Measurements from ENCODE around the gene SETD2.
"Not testable (repeated sequence)": the region's sequence is repeated elsewhere in the genome, so short reads cannot be mapped to it uniquely, and the experiment has no call there.

The SETD2 gene

DNA sequence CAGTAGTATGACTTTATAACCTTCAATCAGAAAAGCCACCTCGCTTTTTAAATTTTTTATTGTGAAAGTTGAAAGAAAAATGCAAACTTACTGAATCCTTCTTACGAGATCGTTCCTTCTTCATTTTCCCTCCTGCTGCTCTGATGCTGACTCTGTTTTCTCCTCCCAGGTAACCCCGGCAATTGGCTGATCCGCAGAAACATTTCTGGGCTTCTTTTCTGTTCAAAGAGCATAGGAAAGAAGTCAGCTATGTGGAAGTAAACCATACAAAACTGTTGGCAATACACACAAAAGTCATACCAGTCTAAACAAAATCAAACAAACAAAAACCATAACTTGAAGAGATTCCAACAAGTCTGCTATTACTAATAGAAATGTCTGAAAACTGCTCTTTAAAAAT lies 66.0 kb downstream of the SETD2 start:
- no peak for DNase-seq (ENCODE audit: low read depth)

DNA sequence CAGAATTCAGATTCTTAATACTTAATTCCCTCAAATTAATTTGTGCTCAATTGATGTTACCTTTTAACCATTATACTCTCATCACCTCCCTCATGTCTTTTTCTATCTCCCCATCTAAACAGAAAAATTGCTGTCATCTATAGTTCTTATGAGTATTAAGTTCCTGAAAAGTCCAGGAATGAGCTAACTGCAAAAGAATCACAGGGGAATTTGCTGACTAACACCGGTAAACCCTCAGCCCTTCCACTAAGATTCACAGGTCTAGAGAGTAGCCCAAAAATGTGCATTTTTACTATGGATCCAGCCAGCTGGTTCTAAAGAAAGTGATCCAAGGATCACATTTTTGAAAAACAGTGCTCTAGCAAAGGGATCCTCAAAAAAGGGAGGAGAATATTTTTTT lies 67.0 kb downstream of the SETD2 start:
- no peak for DNase-seq (ENCODE audit: low read depth)

DNA sequence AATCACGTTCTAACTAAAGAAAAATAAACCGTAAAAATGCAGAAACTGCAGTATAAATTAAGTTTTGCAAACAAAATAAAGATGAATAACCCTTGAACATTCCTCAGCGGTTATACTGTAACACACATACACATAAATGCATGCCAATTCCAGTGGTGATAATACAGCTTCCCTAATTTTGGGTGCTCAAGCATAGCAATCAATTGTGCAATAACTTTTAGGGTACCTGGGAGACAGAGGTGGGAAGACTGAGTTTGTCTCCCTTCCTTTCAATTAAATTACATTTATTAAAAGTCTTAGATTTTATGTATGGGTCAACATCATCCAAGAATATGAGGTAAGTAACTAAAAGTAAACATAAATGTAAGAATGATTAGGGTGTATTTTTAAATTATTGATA lies 71.8 kb downstream of the SETD2 start:
- no peak for DNase-seq (ENCODE audit: low read depth)

DNA sequence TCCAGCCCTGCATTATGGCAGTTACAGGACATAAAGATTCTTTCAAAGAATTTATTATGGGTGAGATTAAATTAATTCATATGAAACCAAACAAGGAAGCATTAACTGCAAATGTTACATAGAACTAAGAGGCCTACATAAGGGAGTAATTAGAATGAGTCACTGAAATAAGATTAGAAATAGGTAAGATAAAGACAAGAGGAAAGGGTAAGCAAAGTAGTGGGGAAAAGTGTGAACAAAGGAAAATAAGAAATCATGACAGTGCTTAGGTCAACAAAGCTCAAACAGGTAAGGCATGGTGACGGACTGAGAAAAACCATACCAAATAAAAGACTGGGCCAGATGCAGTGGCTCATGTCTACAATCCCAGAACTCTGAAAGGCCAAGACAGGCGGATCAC lies 74.3 kb downstream of the SETD2 start:
- no peak for DNase-seq (ENCODE audit: low read depth)

DNA sequence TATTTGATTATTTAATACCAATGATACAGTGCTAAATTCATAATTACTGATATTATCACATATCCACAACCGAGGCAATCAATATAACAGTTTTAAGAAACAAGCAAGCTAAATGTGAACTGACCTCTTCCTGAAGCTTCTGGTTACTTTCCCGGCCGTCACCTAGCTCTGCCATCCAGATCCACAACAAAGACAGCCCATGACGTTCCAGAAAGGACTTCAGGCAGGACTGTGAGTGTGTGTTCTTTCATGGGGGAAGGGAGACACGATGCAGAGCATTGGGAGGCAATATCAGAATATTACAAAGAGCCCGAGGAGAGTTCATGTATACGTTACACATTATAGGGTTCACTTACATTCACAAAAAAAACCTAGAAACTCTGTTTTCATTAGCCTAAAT lies 77.8 kb downstream of the SETD2 start:
- no peak for DNase-seq (ENCODE audit: low read depth)

DNA sequence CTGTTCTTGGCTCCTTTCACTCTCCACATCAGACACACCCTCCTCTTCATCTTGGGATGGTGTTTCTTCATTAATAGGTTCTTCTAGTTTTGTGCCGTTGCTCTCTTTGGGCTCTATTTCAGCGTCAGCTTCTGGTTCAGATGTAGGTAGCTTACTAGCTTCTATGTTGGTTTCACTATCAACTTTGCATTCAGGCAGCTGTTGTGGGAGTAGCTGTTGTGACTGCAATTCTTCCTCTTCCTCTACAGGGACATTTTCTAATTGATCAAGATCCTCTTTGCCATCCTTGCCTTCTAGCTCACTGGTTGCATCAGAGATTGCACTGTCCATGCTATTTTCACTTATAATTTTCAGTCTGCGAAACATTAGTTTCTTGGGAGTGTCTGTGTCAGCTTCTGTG lies 80.1 kb downstream of the SETD2 start:
- DNase-seq (ENCODE audit: low read depth), result no peak

DNA sequence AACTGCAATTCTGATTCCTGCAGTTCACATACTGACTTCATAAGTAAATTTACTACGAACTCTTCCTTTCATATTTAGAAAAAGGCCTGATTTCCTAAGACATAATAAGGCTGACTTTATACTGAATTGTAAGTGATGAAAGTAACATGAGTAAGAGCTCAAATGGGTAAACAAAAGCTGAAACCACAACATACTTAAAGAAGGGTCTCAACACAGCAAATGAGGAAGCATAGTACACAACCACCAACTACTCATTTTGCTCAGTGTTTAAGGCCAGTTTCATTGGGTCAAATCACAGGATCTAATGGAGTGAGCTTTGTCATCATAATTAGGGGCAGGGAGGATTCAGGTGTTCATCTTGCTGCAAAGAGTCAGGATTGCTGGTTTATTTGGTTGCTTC lies 81.4 kb downstream of the SETD2 start:
- no peak for DNase-seq (ENCODE audit: low read depth)

DNA sequence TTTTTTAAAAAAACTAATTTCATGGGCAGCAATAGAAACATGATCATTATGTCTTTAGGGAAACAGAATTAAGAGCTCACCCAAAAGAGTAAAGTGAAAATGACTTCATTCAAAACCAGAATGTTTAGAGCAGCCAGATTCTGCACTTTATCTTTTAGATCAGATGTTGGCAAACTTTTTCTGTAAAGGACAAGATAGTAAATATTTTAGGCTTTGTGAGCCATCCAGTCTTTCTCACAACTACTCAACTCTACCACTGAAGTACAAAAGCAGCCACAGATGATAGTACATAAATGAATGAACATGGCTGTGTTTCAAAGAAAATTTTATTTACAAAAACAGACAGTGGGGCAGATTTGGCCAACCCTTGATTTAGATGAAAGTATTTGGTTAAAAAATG lies 84.5 kb downstream of the SETD2 start:
- DNase-seq (ENCODE audit: low read depth), result no peak

DNA sequence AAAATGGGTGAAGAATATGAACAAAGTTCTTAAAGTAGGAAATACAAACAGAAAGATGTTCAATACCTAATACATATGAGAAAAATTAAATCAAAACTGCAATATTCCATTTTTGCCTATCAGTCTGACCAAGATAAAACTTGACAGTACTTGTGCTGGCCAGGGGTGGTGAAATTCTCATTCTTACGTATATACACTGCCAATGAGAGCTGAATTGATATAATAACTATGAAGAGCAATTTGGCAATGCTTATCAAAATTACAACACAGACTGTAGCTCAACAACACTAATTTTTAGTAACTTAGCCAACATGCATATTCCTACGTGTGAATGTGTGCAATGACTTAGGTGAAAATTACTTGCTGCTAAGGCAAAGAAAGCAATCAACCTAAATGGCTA lies 90.2 kb downstream of the SETD2 start:
- no peak for DNase-seq (ENCODE audit: low read depth)

DNA sequence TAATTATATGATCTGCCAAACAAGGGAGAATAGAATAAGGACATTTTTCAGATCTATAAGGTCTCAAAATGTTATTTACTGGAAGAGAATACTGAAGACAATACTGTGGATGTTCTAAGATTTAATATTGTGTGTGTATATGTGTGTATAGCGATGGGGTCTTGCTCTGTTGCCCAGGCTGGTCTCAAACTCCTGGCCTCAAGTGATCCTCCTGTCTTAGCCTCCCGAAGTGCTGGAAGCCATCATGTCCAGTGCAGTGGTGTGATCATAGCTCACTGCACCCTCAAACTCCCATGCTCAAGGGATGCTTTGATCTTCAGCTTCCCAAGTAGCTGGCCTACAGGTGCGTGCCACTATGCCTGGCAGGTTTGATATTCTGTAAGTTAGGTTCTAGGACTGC lies 93.1 kb downstream of the SETD2 start:
- DNase-seq (ENCODE audit: low read depth), result no peak

DNA sequence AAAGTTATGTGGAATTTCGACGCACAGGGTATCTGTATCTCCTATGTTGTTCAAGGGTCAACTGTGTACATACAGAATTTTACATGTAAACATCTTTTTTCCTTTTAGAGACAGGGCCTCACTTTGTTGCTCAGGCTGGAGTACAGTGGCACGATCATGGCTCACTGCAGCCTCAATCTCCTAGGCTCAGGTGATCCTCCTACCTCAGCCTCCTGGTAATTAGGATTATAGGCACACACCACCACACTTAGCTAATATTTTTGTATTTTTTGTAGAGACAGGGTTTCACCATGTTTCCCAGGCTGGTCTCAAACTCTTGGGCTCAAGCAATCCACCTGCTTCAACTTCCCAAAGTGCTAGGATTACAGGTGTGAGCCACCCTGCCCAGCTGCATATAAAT lies 97.7 kb downstream of the SETD2 start:
- not testable (repeated sequence) for DNase-seq (ENCODE audit: low read depth)

DNA sequence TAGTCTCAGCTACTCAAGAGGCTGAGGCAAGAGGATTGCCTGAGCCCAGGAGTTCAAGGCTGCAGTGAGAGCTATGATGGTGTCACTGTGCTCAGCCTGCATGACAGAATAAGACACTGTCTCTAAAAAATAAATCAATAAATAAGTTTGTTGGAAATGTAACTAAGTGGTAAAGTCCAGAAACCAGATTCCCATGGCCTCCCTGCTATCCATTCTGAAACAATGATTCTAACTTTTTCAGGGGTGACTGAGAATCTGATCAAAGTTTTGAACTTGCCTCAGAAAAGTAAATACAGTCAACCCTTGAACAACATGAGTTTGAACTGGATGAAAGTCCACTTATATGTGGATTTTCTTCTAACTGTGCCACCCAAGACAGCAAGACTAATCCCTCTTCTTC lies 98.2 kb downstream of the SETD2 start:
- no peak for DNase-seq (ENCODE audit: low read depth)

DNA sequence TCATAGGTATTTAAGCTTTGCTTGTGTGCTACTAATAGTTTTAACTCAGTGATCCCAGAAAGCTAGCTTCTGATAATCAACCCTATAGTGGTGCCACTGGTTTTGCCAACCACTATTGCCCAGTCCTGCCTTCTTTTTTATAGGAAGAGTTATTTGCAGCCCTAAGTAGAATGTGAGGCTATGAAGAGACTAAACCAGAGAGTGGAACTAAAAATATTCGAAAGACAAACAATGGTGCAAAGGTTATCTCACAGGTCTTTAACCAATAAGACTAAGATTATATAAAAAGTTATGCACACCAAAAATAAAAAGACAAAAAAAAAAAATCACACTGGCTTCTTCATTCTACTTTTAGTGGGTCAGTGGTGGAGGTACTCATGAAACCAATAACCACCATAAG lies 98.9 kb downstream of the SETD2 start:
- DNase-seq (ENCODE audit: low read depth), result no peak

DNA sequence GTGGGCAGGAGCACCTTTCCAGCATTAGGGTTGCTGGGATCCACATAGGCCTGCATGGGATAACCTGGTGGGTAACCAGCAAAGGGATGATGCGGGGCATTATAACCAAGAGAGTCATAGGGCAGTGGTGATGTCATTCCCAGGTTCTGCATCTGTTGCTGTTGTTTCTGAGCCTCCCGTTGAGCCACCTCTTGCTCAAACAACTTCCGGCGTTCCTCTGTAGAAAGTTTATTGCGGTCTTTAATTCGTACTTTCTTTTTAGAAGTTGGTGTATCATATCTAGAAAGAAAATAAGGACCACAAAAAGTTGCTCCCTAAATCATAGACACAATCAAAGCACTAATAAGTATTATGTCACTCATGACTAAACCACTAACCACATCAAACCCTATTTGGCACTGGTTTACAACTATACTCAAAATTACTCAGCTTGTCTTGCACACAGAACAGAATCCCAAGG lies 106.7 kb downstream of the SETD2 start:
- DNase-seq (ENCODE audit: low read depth), result peak; percentile 26

DNA sequence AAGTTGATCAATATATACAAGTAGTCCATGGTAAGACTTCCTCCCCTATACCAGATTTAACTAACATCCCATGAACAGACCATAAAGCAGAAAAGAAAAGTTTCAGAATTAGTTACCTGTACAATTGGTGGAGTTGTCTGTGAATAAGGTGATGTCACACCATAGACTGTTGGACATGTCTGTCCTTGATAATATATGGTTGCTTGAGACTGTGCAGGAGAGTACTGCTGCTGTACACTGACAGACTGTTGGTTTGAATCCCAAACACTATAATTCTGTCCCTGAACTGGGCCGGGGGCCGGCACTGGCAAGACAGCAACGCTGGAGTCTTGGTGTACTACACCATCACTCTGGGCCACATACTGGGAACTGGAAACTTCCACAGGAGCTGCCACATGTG lies 107.2 kb downstream of the SETD2 start:
- no peak for DNase-seq (ENCODE audit: low read depth)

DNA sequence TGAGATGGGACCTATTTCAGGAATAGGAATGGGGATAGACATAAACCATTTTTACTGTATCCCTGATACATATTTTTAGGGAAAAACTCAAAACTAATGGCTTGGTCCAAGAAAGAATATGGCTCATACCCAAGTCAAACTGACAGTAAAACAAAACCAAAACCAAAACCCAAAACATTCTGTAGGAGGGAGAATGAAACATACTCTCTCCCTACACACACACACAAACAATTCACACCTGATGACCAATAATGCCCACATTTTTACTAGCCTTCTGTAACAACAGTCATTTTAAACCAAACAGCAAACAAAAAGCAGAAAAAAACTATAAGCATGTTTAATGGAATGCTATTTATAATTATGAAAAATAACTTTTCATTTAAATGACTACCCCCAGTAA lies 109.5 kb downstream of the SETD2 start:
- DNase-seq (ENCODE audit: low read depth), result no peak

DNA sequence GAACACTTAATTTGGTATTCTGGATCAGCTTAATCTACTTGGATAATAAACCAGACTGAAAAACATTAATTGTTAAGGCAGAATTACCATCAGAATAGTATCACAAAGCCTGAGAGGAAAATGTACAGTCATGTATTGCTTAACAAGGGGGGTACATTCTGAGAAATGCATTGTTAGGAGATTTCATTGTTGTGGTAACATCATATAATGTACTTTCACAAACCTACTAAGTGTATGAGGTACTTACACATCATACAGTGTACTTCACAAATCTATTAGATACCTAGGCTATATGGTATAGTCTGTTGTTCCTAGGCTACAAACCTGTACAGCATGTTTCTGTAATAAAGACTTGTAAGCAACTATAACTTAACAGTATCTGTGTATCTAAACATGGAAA lies 116.2 kb downstream of the SETD2 start:
- no peak for DNase-seq (ENCODE audit: low read depth)

DNA sequence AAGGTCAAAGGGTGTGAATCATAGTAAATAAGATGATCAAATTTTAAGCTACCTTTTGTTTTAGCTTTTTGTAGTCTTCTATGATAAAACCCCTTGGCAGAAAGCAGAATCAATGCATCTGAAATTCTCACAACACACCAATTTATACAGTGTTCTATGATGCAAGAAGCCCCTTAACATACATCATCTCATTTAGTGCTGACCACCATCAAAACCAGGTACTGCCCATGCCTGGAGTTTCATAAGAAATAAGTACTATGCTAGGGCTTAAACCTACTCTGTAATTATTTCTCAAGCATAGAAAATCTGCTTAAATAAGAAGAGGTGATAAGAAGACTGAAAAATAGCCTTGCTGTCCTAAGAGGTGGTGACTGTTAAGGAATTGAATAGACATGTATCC lies 116.8 kb downstream of the SETD2 start:
- DNase-seq (ENCODE audit: low read depth), result no peak

DNA sequence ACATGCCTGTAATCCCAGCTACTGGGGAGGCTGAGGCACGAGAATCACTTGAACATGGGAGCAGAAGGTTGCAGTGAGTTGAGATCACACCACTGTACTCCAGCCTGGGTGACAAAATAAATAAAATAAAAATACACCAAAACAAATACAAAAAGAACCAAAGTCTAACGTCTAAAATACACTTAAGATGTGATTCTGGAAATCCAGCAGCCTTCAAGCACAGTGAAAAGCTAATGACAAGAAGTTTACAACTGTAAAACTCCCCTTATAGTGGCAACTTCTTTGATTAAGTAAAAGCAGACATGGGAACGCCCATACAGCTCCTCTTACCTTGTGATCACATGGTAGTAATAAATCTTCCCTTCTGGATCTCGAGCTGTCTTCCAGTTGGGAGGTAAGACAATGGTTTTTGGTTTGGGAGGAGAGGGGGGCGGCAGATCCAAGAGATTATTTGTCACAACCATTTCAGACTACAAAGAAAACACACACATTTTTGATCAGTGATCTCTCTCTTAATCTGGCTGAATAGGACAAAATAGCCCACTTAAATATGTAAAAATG lies 121.6 kb downstream of the SETD2 start:
- DNase-seq (ENCODE audit: low read depth), result no peak

DNA sequence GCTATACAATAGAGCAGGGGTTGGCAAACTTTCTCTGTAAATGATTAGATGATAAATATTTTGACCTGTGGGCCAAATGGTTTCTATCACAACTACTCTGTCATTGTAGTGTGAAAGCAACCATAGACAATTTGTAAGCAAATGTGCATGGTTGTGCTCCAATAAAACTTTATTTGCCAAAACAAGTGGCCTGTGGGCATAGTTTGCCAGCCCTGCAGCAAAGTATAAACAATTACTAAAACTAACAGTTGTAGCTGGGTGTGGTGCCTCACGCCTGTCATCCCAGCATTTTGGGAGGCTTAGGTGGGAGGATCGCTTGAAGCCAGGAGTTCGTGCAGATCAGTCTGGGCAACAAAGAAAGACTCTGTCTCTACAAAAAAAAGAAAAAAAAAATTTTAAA lies 122.8 kb downstream of the SETD2 start:
- no peak for DNase-seq (ENCODE audit: low read depth)

DNA sequence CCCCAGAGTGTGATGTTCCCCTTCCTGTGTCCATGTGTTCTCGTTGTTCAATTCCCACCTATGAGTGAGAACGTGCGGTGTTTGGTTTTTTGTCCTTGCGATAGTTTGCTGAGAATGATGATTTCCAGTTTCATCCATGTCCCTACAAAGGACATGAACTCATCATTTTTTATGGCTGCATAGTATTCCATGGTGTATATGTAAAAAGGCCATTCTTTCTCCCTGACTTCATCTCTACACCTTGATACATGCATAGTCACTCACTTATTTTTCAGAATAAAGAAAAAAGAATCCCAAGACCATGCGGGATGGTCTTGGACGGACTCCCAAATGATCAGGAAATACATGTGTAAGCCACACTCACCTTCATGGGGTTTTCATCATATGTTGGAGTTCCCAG lies 126.6 kb downstream of the SETD2 start:
- not testable (repeated sequence) for DNase-seq (ENCODE audit: low read depth)

DNA sequence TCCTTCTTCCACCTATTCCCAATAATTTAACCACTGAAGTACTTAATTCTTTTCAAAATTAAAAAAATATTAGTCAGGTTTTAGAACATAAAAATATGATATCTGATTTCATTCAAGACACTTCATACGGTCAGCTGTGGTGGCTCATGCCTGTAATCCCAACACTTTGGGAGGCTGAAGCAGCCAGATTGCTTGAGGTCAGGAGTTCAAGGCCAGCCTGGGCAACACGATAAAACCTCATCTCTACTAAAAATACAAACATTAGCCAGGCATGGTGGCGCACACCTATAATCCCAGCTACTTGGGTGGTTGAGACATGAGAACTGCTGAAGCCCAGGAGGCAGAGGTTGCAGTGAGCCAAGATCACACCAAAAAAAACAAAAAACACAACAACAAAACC lies 127.8 kb downstream of the SETD2 start:
- no peak for DNase-seq (ENCODE audit: low read depth)

DNA sequence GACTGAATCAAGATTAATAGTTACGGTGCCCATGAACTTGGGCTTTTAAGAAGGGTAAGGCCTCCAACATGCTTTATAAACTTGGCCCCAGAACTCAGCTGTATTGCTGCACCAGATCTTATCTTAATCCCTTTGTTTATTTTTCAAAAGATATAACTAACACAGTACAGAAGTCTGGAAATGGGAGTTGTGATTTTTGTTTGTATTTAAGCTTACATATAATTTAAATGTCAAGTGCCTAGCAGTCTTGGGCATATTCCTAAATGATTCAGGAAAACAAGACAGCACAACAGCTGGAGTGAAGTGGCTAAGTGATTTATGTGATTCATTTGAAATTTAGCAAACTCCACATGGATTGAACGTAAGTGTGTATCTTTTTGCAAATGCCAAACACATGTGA lies 128.3 kb downstream of the SETD2 start:
- no peak for DNase-seq (ENCODE audit: low read depth)

DNA sequence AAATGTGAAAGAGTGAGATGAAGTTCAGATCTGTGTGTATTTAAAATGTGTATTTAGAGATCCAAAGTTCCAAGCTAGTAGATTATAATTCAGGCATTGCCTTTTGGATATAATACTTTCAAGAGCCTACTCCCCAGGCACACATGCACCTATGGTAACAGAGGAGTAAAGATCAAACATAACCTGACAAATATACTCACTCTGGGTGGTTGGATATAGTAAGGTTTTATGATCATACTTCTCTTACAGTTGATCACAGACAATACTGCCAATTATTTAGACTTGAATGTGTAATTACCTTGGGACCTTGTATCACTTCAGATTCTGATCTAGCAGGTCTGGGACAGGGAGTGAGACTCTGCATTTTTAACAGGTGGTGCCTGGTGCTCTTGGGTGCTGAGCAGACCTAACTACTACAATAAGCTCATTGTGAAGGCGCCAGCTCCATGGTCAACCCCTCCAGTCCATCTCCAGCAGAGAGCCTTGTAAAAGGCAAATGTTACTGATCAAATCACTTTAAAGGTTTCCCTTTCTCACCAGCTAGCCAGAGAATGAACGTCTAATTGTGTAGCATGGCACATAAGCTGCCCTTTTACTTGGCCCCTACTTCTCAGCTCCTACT lies 128.9 kb downstream of the SETD2 start:
- DNase-seq (ENCODE audit: low read depth), result no peak

DNA sequence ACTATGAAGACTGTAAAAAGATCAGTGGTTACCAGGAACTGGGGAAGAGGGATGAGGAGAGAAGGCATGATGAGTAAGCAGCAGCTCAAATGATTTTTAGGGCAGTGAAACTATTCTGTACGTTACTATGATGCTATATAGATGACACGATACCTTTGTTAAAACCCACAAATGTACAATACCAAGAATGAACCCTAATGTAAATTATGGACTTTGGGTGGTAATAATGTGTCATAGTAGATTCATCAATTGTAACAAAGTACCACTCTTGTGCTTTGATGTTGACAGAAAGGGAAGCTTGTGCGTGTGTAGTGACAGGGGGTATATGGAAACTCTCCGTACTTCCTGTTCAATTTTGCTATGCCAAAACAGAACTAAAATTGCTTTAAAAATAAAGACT lies 132.9 kb downstream of the SETD2 start:
- not testable (repeated sequence) for DNase-seq (ENCODE audit: low read depth)

Data from activated T-cell treated with anti-CD3 and anti-CD28 coated beads for 24 hours (primary cell).